Right lobe of liver (tissue), 6 donors: Measurements from ENCODE around the gene MGAT4D. TPM values are rescaled to one million over a fixed set of nuclear protein-coding genes. Genes with fewer than 3 reads are reported as not detected.
"Not testable (repeated sequence)": the region's sequence is repeated elsewhere in the genome, so short reads cannot be mapped to it uniquely, and the experiment has no call there.

Source experiments
- ATAC-seq, 4 donors: fragments of 200-7000 bp; cut with Tn5 transposase; one replicate each; pipeline ENCODE4 v1.9.1; 2020; ENCODE audit warnings: mild to moderate bottlenecking in 4 of 4, moderate library complexity in 4 of 4
- DNase-seq, 3 donors: peaks; one replicate each; pipeline ENCODE4 v3.0.0-alpha.2; 2020
- H3K27ac ChIP-seq, 3 donors: fragments of 200-600 bp; one replicate each; pipeline ENCODE4 v1.8.0; 2022
- H3K27me3 ChIP-seq, 2 donors: fragments of 200-600 bp; one replicate each; pipeline ENCODE4 v1.8.0; 2022
- H3K36me3 ChIP-seq, 4 donors: fragments of 200-600 bp; sonication (generic) in 1 of 4; one replicate each; pipeline versions ENCODE4 v1.5.1 to v1.8.0; 2017 to 2022; ENCODE audit warnings: control low read depth in 1 of 4
- H3K4me1 ChIP-seq, 4 donors: fragments of 200-600 bp; sonication (generic) in 1 of 4; one replicate each; pipeline versions ENCODE4 v1.5.1 to v1.8.0; 2017 to 2022; ENCODE audit warnings: control low read depth in 1 of 4
- H3K4me3 ChIP-seq, 3 donors: fragments of 200-600 bp; one replicate each; pipeline ENCODE4 v1.8.0; 2022
- H3K9me3 ChIP-seq, 4 donors: fragments of 200-600 bp; sonication (generic) in 1 of 4; one replicate each; pipeline versions ENCODE4 v1.5.1 to v1.8.0; 2017 to 2022; ENCODE audit warnings: control low read depth in 1 of 4
- POLR2A ChIP-seq: fragments of 450-650 bp; IDR thresholded peaks from one replicate; pipeline ENCODE4 v1.6.1; 2017; ENCODE audit warnings: antibody characterized with exemption, mild to moderate bottlenecking
- WGBS: methylation state at CpG from one replicate; pipeline ENCODE4 v1.1.6; 2018; ENCODE audit warnings: low coverage, low lambda C conversion rate; ENCODE audit not compliant: insufficient coverage; ENCODE audit errors: missing lambda C conversion rate; 5-methylcytosine and 5-hydroxymethylcytosine counted together
- intact Hi-C, 2 donors: fragments of 100-400 bp; cut with DNase I; formaldehyde crosslinking; loops; one replicate each; pipeline versions ENCODE4 v1.11.2 to v1.14.1; 2022
- total RNA-seq, 6 experiments: library from RNA; depleted of rRNA in 2 of 6; stranded (reverse); fragments of >200 nt in 2 of 6; fragmentation: NEBNext Ultra II Directional in 3 of 6; extraction: Animal tissue kit (Norgen Biotek cat#: 25700) in 3 of 6; gene quantifications; one replicate each; pipeline versions ENCODE4 v1.1.0 to v1.2.4, GENCODE V29; 2016 to 2023
- TF ChIP-seq, protein P1 (sequence below), 4 donors: fragments of 200-600 bp in 3 of 4; fragments of 450-650 bp in 1 of 4; IDR thresholded peaks; one replicate each; pipeline versions ENCODE4 v1.5.1 to v1.8.0; 2016 to 2022; ENCODE audit warnings: antibody characterized with exemption in 4 of 4, mild to moderate bottlenecking in 2 of 4
- donor health status: DM: no; HTN: yes; CAD: no.
- donor health status: DM: no; HTN: no; CAD: no.
- donor health status: DM: no; HTN: no; CAD: no.
- donor health status: DM: no; HTN: yes; CAD: no.
- donor health status: DM: no; HTN: yes; CAD: no.

Gene MGAT4D
- total RNA-seq, 6 experiments from 2014 or later, result not detected

DNA sequence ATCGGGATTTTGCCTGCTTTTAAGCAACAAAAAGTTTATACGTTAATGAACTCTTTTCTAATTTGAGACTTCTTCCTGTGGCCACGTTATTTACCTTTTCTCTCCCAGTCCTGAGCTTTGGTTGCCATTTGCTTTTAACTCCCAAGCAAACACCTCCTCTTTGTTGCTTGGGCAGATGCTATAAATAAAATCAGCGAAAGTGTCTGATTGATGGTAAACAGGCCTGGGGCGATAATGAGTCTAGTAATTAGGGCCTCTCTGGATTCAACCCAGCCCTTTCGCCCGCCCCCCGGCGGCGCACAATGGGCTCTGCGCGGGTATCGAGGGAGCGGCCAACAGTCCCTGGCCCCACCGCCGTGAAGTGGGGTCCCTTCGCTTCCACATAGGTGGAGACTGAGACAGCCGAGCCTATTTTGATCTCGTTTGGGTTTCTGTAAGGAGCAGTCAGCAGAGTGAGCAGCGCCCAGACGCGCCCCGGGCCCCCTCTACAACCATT lies 71.4 kb downstream of the MGAT4D start:
- peak in 1 of 3 donors; percentile 21 for DNase-seq
- ATAC-seq, result peak in 2 of 4 donors; percentile 7 to 51
- no peak for TF ChIP-seq POLR2A
- TF ChIP-seq, protein P1, sequence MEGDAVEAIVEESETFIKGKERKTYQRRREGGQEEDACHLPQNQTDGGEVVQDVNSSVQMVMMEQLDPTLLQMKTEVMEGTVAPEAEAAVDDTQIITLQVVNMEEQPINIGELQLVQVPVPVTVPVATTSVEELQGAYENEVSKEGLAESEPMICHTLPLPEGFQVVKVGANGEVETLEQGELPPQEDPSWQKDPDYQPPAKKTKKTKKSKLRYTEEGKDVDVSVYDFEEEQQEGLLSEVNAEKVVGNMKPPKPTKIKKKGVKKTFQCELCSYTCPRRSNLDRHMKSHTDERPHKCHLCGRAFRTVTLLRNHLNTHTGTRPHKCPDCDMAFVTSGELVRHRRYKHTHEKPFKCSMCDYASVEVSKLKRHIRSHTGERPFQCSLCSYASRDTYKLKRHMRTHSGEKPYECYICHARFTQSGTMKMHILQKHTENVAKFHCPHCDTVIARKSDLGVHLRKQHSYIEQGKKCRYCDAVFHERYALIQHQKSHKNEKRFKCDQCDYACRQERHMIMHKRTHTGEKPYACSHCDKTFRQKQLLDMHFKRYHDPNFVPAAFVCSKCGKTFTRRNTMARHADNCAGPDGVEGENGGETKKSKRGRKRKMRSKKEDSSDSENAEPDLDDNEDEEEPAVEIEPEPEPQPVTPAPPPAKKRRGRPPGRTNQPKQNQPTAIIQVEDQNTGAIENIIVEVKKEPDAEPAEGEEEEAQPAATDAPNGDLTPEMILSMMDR (IDR thresholded peaks at IDR 0.05), result no peak
- WGBS, result 7% methylated on average over 13 of the region's 23 CpGs
- Histone ChIP-seq H3K36me3 (no peaks in the 10 kb centered on the region), H3K27me3 (no peaks in the 10 kb centered on the region), H3K4me3 (peak overlapping the region; percentile 63 to 69 (median 69)), H3K9me3 (no peaks in the 10 kb centered on the region), H3K27ac (peak overlapping the region in 1 of 3 donors; percentile 65), H3K4me1 (no peaks in the 10 kb centered on the region)
- intact Hi-C loops, result no loop called here

DNA sequence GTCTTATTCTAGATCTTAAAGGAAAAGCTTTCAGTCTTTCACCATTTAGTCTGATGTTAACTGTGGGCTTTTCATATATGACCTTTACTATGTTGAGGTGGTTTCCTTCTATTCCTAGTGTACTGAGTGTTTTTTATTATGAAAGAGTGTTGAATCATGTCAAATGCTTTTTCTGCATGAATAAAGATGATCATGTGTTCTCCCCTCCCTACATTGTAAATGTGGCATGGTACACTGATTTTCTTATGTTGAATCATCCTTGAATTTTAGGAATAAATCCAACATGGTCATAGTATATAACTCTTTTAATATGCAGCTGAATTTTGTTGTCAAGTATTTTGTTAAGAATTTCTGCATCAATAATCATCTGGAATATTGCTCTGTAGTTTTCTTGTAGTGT lies 75.0 kb downstream of the MGAT4D start:
- no peak for DNase-seq
- ATAC-seq, result no peak
- H3K4me1 ChIP-seq, result no peaks in the 10 kb centered on the region
- H3K36me3 ChIP-seq, result no peaks in the 10 kb centered on the region
- H3K27ac ChIP-seq, result no peak overlapping the region
- intact Hi-C loops, result no loop called here
- H3K9me3 ChIP-seq, result no peaks in the 10 kb centered on the region
- no peak overlapping the region for H3K4me3 ChIP-seq
- no peaks in the 10 kb centered on the region for H3K27me3 ChIP-seq
- no peak for TF ChIP-seq POLR2A
- TF ChIP-seq, protein P1 (IDR thresholded peaks at IDR 0.05), result no peak

DNA sequence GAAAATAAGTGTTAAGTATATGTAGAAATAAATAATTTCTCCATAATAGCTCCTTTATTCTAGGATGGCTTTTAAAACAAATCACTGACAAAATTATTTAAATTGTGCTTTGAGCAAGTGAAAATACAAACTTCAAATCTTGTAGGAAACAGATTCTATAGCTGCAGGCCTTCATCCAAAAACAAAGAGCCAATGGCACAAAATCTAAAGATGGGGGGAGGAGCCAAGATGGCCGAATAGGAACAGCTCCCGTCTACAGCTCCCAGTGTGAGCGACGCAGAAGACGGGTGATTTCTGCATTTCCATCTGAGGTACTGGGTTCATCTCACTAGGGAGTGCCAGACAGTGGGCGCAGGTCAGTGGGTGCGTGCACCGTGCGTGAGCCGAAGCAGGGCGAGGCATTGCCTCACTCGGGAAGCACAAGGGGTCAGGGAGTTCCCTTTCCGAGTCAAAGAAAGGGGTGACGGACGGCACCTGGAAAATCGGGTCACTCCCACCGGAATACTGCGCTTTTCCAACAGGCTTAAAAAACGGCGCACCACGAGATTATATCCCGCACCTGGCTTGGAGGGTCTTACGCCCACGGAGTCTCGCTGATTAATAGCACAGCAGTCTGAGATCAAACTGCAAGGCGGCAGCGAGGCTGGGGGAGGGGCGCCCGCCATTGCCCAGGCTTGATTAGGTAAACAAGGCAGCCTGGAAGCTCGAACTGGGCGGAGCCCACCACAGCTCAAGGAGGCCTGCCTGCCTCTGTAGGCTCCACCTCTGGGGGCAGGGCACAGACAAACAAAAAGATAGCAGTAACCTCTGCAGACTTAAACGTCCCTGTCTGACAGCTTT lies 84.7 kb downstream of the MGAT4D start:
- H3K36me3 ChIP-seq, H3K4me1 ChIP-seq, H3K27me3 ChIP-seq, H3K9me3 ChIP-seq, intact Hi-C loops, H3K4me3 ChIP-seq, H3K27ac ChIP-seq, DNase-seq, ATAC-seq: not testable (repeated sequence)
- 83% methylated on average over 8 of the region's 32 CpGs for WGBS

DNA sequence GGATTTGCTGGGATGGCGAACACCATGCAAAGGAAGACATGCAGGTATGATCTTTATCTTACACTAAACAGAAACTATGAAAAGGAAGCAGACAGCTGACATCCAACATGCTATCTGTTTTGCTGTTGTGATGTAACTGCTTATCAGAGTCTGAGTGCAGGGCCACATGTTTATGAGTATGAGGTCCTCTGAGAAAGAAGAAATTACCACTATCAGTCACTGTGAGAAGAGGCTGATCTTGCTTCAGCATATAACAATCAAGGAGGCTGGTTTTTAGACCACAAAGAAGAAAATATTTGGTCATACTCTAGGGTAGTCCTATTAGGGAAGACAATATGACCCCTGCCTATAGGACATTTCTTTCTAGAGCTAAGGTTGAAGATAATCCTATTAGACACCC lies 89.1 kb downstream of the MGAT4D start:
- ATAC-seq (no peak), DNase-seq (no peak)
- no peaks in the 10 kb centered on the region for H3K27me3 ChIP-seq
- H3K27ac ChIP-seq, result no peak overlapping the region
- no peaks in the 10 kb centered on the region for H3K4me1 ChIP-seq
- intact Hi-C loops, result no loop called here
- H3K36me3 ChIP-seq, result no peaks in the 10 kb centered on the region
- H3K9me3 ChIP-seq, result no peaks in the 10 kb centered on the region
- TF ChIP-seq POLR2A, result no peak
- TF ChIP-seq, protein P1 (IDR thresholded peaks at IDR 0.05), result no peak
- no peak overlapping the region for H3K4me3 ChIP-seq
- WGBS, result 89% methylated on average over 1 of the region's 1 CpG

DNA sequence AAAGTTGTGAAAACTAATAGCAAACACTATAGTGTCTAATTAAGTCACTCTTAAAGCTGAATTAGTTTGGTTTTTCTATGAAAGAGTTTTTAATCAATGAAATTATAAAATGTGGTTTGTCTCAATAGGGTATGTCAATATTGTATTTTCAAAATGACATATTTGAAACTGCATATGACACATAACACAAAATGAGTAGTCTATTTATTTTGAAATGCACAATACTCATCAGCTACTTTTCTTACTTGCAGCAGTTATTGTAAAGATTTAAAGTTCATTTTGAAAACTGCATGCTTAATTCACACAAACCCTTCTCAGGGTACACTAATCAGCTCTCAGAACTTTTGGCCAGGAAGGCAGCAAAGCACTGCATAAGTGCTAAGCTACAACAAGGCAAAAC lies 91.8 kb downstream of the MGAT4D start:
- Histone ChIP-seq H3K27me3 (no peaks in the 10 kb centered on the region), H3K4me3 (no peak overlapping the region), H3K36me3 (no peaks in the 10 kb centered on the region), H3K4me1 (no peaks in the 10 kb centered on the region), H3K27ac (no peak overlapping the region), H3K9me3 (no peaks in the 10 kb centered on the region)
- no peak for TF ChIP-seq POLR2A
- TF ChIP-seq, protein P1 (IDR thresholded peaks at IDR 0.05), result no peak
- DNase-seq, result no peak
- intact Hi-C loops, result no loop called here
- ATAC-seq, result no peak
